Activated naive CD8-positive, alpha-beta T cell treated with anti-CD3 and anti-CD28 coated beads, Interleukin-2, amount 50 U/mL, for 24 hours (primary cell): Measurements from ENCODE around the gene TXK.

Experiments used
- ATAC-seq: fragments of 150-1000 bp; cut with Tn5 transposase; one replicate; pipeline ENCODE4 v1.10.0; 2021
- DNase-seq: peaks from one replicate; pipeline ENCODE4 v3.0.0; 2021
- H3K27ac Mint-ChIP-seq: one replicate; pipeline ENCODE4 v1.8.0; 2021; ENCODE audit warnings: mild to moderate bottlenecking, mixed read lengths
- H3K27me3 Mint-ChIP-seq: one replicate; pipeline ENCODE4 v1.8.0; 2021; ENCODE audit warnings: mixed read lengths
- H3K36me3 Mint-ChIP-seq: one replicate; pipeline ENCODE4 v1.8.0; 2021; ENCODE audit warnings: low read depth, mixed read lengths
- H3K4me1 Mint-ChIP-seq: one replicate; pipeline ENCODE4 v1.8.0; 2021; ENCODE audit warnings: mixed read lengths
- H3K4me3 Mint-ChIP-seq: one replicate; pipeline ENCODE4 v1.8.0; 2021; ENCODE audit warnings: mild to moderate bottlenecking, moderate library complexity, mixed read lengths
- H3K9me3 Mint-ChIP-seq: one replicate; pipeline ENCODE4 v1.8.0; 2021; ENCODE audit warnings: mixed read lengths

TXK gene

DNA sequence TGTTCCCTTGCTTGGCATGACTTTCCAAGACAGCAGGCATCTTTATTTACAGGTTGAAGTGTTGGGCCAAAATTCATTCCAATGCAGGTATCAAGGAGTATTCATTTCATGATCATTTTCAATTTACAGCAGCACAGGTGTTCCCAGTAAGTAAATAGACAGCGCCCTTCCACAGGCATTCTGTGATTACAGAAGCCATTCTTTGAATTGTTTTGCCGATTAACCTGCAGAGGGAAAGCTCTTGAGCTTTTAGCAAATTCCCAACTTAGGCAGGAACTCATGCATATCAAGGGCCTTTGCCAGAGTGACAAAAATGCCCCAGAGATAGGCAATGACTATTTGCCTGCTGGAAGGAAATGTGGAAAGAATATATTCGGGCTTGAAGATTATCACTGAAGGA is 6.8 kb downstream of the TXK start:
- ATAC-seq: no peak

DNA sequence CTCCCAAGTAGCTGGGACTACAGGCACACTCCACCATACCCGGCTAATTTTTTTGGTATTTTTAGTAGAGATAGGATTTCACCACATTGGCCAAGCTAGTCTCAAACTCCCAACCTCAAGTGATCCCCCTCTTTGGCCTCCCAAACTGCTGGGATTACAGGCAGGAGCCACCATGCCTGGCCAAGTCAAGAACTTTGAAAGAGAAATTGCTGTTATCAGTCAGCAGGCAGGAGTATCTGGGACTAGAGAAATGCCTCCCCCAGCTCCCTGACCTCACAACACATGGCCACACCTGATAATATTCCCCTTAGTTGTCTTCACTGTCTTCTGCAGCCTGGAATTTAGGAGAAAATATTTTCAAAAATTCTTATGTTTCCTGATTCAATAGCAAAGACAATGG is 7.4 kb downstream of the TXK start:
- Mint-ChIP-seq H3K9me3 (no peaks in the 10 kb centered on the region), H3K27ac (peak overlapping the region; percentile 89), H3K4me3 (no peak overlapping the region), H3K36me3 (peaks cover 3% of the 10 kb centered on the region), H3K4me1 (peaks cover 87% of the 10 kb centered on the region), H3K27me3 (no peaks in the 10 kb centered on the region)
- DNase-seq (no peak), ATAC-seq (no peak)

More for the DNA sequence above, 6.8 kb downstream of the TXK start:
- H3K4me1 Mint-ChIP-seq: peaks cover 93% of the 10 kb centered on the region
- peak overlapping the region; percentile 83 for H3K4me3 Mint-ChIP-seq
- peak overlapping the region; percentile 93 for H3K27ac Mint-ChIP-seq
- H3K36me3 Mint-ChIP-seq: peaks cover 3% of the 10 kb centered on the region
- no peak for DNase-seq
- H3K9me3 Mint-ChIP-seq: no peaks in the 10 kb centered on the region
- no peaks in the 10 kb centered on the region for H3K27me3 Mint-ChIP-seq

DNA sequence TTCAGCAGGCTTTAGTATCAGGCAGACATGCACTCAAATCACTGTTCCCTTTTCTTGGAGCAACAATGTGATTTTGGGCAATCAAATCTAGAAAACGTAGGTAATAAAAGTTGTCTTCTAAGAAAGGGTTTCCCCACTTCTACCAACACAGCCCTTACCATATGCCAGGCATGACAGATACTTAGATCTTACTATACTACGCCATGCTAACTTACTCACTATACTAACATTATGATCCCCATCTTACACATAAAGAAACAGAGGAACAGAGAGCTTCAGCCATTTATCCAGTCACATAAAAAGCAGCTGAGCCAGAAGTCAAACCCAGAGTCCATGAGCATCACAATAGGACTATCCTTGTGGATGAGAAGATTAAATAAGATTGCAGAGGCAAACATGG is 9.2 kb downstream of the TXK start:
- peak overlapping the region; percentile 89 for H3K27ac Mint-ChIP-seq
- DNase-seq (no peak), ATAC-seq (peak; percentile 31)
- H3K27me3 Mint-ChIP-seq: no peaks in the 10 kb centered on the region
- H3K9me3 Mint-ChIP-seq: no peaks in the 10 kb centered on the region
- peaks cover 69% of the 10 kb centered on the region for H3K4me1 Mint-ChIP-seq
- H3K4me3 Mint-ChIP-seq: peak overlapping the region; percentile 56
- peaks cover 3% of the 10 kb centered on the region for H3K36me3 Mint-ChIP-seq

DNA sequence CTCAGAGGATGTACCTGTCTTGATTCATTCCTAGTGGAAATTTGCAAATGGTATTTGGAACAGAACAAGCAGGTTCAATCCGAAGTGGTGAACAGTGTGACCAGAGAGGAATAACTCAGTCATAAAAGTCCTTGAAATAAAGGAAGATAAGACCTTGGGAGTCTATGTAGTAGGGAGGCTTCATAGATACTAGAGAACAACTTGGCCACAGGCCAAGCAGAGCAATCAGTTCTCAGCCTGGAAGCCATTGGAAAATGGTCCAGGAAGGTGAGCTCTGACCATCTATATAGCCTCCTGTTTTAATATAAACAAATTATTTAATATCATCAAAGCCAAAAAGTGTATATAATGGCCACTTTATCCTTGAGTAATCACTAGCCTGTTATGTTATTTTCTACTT is 11.3 kb downstream of the TXK start:
- H3K27me3 Mint-ChIP-seq: no peaks in the 10 kb centered on the region
- no peaks in the 10 kb centered on the region for H3K9me3 Mint-ChIP-seq
- no peak overlapping the region for H3K27ac Mint-ChIP-seq
- H3K4me1 Mint-ChIP-seq: peaks cover 69% of the 10 kb centered on the region
- DNase-seq (no peak), ATAC-seq (no peak)
- peaks cover 3% of the 10 kb centered on the region for H3K36me3 Mint-ChIP-seq
- no peak overlapping the region for H3K4me3 Mint-ChIP-seq

DNA sequence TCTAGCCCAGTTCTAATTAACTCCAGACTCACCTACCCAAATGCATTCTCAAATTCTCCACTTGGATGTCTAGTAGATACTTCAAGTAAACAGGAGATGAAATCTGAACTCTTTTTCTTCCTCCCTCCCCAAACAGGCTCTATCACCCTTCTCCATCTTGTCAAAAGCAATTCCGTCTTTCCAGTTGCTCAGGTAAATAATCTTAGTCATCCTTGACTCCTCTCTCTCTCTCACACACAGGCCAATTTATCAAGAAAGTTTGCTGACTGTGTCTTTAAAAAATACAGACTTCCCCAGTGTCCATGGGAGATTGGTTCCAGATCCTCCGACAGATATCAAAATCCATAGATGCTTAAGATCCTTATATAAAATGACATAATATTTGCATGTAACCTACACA is 12.9 kb downstream of the TXK start:
- H3K27me3 Mint-ChIP-seq: no peaks in the 10 kb centered on the region
- peaks cover 69% of the 10 kb centered on the region for H3K4me1 Mint-ChIP-seq
- no peak overlapping the region for H3K4me3 Mint-ChIP-seq
- no peaks in the 10 kb centered on the region for H3K9me3 Mint-ChIP-seq
- no peak overlapping the region for H3K27ac Mint-ChIP-seq
- H3K36me3 Mint-ChIP-seq: peaks cover 3% of the 10 kb centered on the region
- DNase-seq (no peak), ATAC-seq (no peak)

DNA sequence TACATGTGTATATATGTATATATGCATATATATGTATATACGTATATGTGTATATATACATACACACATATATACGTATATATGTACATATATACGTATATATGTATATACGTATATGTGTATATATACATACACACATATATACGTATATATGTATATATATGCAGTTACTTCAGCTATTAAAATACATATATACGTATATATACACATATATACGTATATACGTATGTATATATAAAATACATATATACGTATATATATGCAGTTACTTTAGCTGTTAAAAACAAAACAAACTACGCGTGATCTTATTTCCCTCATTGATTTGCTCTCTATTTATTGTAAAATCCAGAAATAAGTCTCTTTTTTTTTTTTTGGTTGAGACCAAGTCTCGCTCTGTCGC is 13.9 kb downstream of the TXK start:
- no peak for ATAC-seq
- no peaks in the 10 kb centered on the region for H3K27me3 Mint-ChIP-seq
- H3K27ac Mint-ChIP-seq: no peak overlapping the region
- H3K36me3 Mint-ChIP-seq: no peaks in the 10 kb centered on the region
- H3K4me3 Mint-ChIP-seq: no peak overlapping the region
- peaks cover 63% of the 10 kb centered on the region for H3K4me1 Mint-ChIP-seq
- no peak for DNase-seq
- H3K9me3 Mint-ChIP-seq: no peaks in the 10 kb centered on the region

DNA sequence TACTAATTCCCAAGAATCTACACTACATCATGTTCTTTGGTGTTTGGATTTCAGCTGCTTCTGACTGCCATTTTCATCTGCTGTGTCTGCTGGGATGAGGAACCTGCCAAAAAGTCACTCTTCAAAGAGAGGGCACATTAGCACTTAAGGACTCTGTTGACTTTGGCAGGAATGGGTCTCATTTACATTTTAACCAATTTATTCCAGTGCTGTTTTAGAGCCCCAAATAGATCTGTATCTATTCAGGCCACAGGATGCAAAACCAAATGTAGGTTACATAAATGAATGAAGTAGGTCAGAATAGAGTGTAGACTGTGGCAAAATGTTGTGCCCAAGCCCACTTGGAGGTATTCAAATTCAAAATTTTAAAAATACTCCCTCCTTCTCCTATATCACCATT is 14.4 kb downstream of the TXK start:
- Mint-ChIP-seq H3K27ac (peak overlapping the region; percentile 10), H3K9me3 (no peaks in the 10 kb centered on the region), H3K4me1 (peaks cover 59% of the 10 kb centered on the region), H3K4me3 (no peak overlapping the region), H3K36me3 (no peaks in the 10 kb centered on the region), H3K27me3 (no peaks in the 10 kb centered on the region)
- no peak for DNase-seq
- no peak for ATAC-seq

DNA sequence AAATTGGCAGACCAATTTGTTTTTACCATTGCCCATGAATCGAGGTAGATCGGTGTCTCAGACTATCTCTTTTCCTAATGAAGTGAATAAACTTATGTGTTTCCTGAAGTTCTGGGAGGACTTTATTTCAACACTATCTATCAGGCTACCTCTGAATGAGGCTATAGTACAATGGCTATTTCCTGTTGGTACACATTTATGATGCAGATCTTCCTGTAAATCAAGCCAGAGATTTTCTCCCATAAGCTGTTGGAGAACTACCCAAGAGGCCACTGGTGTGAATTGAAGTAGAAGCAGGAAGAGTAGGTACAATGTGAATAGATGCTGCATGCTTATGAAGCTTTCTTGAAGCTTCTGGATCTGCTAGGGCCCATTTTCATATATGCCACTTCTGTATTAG is 16.0 kb downstream of the TXK start:
- H3K4me3 Mint-ChIP-seq: no peak overlapping the region
- H3K27me3 Mint-ChIP-seq: no peaks in the 10 kb centered on the region
- peak overlapping the region; percentile 1 for H3K27ac Mint-ChIP-seq
- H3K4me1 Mint-ChIP-seq: peaks cover 58% of the 10 kb centered on the region
- no peak for ATAC-seq
- H3K9me3 Mint-ChIP-seq: no peaks in the 10 kb centered on the region
- peaks cover 3% of the 10 kb centered on the region for H3K36me3 Mint-ChIP-seq
- no peak for DNase-seq

DNA sequence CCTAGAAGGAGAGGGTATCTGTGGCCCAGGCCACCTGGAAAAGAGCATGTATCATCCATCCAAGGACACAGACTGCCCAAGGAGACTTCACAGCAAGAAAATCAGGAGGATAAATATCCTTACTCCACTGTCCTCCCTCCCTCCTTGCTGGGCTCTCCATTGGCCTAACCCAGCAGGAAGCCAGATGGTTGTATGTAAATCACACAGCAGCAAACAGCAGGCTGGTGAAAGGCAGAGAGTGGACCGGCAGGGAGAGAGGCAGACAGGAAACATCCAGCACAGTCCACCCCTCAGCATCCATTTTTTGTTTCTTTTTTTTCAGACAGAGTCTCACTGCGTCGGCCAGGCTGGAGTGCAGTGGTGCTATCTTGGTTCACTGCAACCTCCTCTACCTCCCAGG is 17.5 kb downstream of the TXK start:
- no peak for ATAC-seq

DNA sequence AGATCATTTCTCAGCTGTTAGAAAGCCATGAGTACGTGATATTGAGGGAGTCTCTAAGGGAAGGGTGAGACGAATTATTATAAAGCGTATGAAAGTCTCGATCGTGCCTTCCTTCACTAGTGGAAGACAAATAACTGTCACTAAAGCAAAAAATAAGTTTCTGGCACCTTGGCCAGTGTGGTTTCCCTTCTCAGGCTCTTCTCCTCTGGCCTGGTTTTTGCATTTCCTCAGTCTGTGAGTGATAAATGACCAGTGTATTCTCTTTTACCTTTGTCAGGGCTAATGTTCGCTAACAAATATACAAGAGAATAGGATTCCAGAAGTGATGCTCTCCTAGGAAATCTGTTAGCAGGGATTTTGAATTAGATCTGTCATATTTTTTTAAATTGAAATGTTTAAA is 19.6 kb downstream of the TXK start:
- peak overlapping the region; percentile 59 for H3K4me3 Mint-ChIP-seq
- peaks cover 83% of the 10 kb centered on the region for H3K4me1 Mint-ChIP-seq
- DNase-seq (no peak), ATAC-seq (no peak)
- peak overlapping the region; percentile 65 for H3K27ac Mint-ChIP-seq
- no peaks in the 10 kb centered on the region for H3K27me3 Mint-ChIP-seq
- H3K36me3 Mint-ChIP-seq: peaks cover 3% of the 10 kb centered on the region
- H3K9me3 Mint-ChIP-seq: no peaks in the 10 kb centered on the region

More for the DNA sequence above, 17.5 kb downstream of the TXK start:
- Mint-ChIP-seq H3K4me3 (no peak overlapping the region), H3K27me3 (no peaks in the 10 kb centered on the region), H3K36me3 (peaks cover 3% of the 10 kb centered on the region), H3K9me3 (no peaks in the 10 kb centered on the region), H3K27ac (peak overlapping the region; percentile 10), H3K4me1 (peaks cover 72% of the 10 kb centered on the region)
- no peak for DNase-seq

DNA sequence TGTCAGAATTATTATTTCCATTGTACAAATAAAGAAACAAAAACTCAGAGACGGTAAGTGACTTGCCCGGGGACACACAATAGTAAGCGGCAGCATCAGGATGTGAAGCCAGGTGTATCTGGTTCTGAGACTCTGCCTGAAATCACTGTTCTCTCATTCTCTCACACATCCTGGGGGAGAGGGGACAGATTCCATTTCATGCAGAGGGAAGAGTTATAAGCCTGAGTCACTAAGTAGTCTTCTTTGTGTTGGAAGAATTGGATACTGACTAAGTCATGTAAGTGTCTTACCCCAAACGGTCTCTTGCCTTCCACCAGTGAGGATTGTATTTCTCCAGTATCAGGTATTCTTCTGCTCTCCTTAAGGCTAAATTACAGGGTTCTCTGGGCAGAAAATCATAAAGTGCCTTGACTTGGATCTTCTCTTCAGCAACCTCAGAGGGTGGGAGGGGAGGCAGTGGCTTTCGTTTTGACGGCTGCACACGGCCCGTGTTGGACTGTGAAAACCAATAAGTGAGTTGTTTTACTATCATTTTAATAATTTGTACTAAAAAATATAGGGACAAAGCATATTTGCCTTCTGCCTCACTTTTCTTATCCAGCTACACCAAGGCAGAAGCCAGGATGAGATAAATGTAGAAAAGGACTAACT is 21.9 kb downstream of the TXK start:
- H3K27ac Mint-ChIP-seq: peak overlapping the region; percentile 65
- H3K4me3 Mint-ChIP-seq: peak overlapping the region; percentile 55
- no peaks in the 10 kb centered on the region for H3K27me3 Mint-ChIP-seq
- peaks cover 3% of the 10 kb centered on the region for H3K36me3 Mint-ChIP-seq
- ATAC-seq (peak; percentile 61), DNase-seq (no peak)
- peaks cover 64% of the 10 kb centered on the region for H3K4me1 Mint-ChIP-seq
- no peaks in the 10 kb centered on the region for H3K9me3 Mint-ChIP-seq

DNA sequence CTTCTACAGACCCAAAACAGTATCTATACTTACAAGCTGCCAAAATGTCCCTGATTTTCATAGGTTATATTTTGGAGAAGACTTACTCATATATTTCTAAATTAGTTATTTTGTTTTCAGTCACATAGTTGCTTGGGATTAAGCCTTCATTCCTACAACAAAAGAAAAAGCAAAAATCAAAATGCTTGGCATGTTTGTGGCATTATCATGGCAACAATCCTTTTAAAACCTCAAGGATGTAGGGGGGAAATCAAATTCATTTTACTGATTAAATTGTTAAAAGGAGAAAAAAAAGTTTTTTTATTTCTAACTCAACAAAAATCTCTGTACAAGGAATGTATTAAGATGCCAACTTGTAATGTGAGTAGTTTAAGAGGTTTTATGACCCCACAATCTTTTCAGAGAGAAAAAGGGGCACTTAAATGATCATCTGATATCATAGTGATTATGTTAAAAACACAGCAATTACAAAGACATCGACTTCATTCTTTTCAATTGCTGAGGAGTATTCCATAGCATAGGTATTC is 23.5 kb downstream of the TXK start:
- H3K27ac Mint-ChIP-seq: no peak overlapping the region
- no peak overlapping the region for H3K4me3 Mint-ChIP-seq
- H3K36me3 Mint-ChIP-seq: peaks cover 3% of the 10 kb centered on the region
- H3K27me3 Mint-ChIP-seq: no peaks in the 10 kb centered on the region
- no peaks in the 10 kb centered on the region for H3K9me3 Mint-ChIP-seq
- DNase-seq (no peak), ATAC-seq (no peak)
- H3K4me1 Mint-ChIP-seq: peaks cover 62% of the 10 kb centered on the region

DNA sequence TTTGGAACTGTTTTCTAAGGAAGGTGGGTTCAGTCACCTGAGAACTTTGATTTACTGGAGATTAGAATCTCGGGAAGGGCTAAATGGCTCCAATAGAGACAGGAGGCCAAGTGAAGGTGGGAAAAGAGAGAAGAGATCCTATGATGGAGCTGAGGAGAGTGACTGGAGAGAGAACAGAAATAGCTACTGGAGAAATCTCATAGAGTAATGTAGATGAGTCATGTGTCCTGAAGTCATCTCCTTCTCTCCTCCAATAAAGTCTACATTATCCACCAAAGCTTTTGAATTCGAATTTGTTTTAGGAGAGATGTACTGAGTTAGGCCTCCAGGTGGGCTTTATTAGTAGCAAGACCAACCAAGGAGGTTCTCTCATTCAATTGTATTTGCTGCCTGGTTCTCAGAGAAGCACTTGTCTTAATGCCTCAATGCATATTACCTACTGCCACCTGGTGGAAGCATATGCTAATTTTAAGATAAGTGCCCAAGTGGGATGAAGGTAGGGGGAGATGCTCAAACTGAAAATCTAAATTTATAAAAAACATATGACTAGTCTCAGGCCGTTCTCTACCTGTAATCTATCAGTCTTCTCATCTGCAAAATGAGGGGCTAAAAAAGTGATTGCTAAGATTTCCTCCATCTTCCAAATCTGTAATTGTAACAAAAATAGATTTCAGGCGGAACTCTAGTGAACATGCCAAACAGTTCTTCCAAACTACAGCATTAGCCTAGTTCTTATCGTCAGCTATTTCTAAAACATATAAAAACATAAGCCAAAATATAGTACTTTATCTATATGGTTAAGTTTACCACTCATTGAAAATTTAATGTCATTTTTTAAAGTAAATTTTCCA is 24.4 kb downstream of the TXK start:
- no peaks in the 10 kb centered on the region for H3K9me3 Mint-ChIP-seq
- H3K36me3 Mint-ChIP-seq: peaks cover 6% of the 10 kb centered on the region
- peak overlapping the region; percentile 36 for H3K27ac Mint-ChIP-seq
- H3K4me1 Mint-ChIP-seq: peaks cover 64% of the 10 kb centered on the region
- no peaks in the 10 kb centered on the region for H3K27me3 Mint-ChIP-seq
- ATAC-seq: peak; percentile 70
- DNase-seq: no peak
- H3K4me3 Mint-ChIP-seq: no peak overlapping the region

DNA sequence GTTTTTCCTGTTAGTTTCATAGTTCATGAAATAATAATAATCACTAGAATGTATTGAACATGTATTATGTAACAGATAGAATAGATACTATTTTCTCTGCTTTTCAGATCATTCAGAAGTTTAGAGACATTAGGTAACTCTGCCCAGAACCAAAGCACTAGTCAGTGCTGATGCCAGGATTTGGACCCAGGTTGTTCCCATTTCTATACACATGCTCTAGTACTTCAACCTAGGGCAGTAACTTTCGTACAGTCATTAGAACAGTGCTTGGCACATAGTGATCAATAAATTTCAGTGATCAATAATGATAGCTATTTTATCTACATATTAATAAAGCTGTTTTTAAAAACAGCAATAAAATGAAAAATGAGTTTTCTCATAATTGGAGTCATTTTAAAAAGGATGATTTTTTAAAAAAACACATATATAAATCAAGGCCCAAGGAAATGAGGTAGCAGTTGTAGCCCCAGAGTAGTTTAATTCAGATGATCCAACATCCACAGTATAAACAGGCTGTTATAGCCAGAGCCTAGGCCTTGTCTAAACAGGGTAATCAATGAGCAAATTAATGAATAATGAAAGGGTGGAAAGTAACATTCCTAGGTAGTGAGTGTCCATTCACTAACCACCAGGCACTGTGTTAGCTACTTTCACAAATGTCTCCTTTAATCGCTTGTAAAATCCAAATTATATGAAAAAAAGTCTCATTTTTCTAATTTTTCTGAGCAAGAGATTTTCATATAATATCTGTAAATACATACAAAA is 25.6 kb downstream of the TXK start:
- H3K4me3 Mint-ChIP-seq: no peak overlapping the region
- no peak overlapping the region for H3K27ac Mint-ChIP-seq
- DNase-seq (no peak), ATAC-seq (no peak)
- no peaks in the 10 kb centered on the region for H3K27me3 Mint-ChIP-seq
- no peaks in the 10 kb centered on the region for H3K9me3 Mint-ChIP-seq
- H3K36me3 Mint-ChIP-seq: peaks cover 7% of the 10 kb centered on the region
- peaks cover 58% of the 10 kb centered on the region for H3K4me1 Mint-ChIP-seq
